ENCODE results near the gene LRP5.

DNA sequence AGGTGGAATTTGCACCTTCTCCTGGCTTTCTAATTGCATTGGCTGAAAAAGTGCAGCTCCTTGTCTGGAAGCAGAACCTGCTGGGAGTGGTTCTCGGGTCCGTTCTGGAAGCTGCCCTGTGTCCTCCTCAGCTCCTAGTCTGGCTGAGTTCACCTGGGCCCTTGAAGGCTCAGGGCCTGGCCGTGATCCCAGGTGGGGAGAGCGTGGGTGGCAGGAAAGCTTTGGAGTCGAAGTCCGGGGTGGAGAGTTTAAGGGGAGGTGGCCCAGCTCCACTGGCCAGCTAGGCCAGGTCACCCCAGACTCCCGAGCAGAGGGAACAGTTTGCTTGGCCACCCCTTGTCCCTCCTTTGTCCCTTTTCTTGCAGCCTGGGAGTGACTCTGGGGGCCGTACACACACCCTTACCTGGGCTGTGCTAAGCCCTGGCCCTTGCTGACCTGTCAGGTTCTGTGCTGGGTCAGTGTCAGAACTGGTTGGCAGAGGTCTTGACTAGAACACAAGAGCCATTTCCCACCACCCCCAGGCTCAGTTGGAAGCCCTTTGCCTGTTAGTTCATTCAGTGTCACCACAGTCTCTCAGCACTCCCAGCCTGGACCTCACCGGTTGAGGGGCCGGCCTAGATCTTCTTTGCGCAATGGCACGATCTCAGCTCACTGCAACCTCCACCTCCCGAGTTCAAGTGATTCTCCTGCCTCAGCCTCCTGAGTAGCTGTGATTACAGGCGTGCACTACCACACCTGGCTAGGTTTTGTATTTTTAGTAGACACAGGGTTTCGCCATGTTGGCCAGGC is 37.3 kb downstream of the LRP5 start:
- TF ChIP-seq, protein P1, sequence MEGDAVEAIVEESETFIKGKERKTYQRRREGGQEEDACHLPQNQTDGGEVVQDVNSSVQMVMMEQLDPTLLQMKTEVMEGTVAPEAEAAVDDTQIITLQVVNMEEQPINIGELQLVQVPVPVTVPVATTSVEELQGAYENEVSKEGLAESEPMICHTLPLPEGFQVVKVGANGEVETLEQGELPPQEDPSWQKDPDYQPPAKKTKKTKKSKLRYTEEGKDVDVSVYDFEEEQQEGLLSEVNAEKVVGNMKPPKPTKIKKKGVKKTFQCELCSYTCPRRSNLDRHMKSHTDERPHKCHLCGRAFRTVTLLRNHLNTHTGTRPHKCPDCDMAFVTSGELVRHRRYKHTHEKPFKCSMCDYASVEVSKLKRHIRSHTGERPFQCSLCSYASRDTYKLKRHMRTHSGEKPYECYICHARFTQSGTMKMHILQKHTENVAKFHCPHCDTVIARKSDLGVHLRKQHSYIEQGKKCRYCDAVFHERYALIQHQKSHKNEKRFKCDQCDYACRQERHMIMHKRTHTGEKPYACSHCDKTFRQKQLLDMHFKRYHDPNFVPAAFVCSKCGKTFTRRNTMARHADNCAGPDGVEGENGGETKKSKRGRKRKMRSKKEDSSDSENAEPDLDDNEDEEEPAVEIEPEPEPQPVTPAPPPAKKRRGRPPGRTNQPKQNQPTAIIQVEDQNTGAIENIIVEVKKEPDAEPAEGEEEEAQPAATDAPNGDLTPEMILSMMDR (IDR thresholded peaks at IDR 0.05) = no peak
- TF ChIP-seq POLR2A (IDR thresholded peaks at IDR 0.05) (no peak), POLR2AphosphoS5 (IDR thresholded peaks at IDR 0.05) (no peak), EP300 (IDR thresholded peaks at IDR 0.05) (no peak)
